ENCODE data around the gene ASAP2.

The ASAP2 gene

DNA sequence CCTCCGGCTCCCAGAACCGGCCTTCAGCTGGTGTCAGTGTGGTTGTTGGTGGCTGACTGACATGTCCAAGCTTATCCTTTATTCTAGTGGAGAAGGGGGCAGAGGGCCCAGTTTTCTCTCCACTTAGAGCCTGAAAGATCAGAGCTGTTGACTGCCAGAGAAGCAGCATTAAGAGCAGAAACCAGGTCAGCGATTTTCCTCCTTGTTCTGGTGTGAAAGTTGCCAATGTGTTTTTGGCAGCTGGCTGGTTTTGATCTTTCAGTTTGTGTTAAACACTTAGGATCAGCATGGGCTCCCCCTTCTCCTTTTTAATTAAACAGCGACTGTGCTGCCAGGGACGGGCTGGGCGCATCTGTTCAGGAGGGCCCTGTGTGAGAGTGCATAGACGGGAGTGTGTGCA lies 100.9 kb downstream of the ASAP2 start:
- DNase-seq (ENCODE audit: low read depth): no peak

DNA sequence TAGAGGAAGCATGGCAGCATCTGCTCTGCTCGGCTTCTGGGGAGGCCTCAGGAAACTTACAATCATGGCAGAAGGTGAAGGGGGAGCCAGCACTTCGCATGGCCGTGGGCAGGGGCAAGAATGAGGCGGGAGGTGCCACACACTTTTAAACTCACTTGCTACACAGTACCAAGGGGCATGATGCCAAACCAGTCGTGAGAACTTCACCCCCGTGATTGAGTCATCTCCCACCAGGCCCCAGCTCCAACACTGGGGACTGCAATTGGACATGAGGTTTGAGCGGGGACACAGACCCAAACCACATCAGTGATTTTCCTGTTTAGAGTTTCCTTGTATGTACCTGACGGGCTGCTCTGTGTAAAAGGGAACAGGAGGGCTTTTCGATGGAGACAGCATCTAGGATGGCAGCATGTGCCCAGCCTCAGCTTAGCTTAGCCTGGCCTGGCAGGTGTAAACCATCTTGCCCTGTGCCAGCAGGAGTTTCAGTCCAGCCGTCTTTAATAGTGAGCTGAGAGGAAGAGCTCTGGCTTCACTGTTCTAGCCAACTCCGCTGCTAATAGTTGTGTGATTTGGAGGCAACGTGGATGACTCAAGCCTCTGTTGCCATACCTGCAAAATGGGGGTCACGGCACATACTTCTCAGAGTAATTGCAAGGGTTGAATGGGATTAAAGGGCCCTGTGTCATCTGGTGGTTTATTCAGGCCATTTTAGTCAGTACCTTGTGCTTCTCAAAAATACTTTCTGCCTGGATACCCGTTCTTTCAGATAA lies 101.8 kb downstream of the ASAP2 start:
- DNase-seq (ENCODE audit: low read depth): no peak
- TF ChIP-seq, protein P1, sequence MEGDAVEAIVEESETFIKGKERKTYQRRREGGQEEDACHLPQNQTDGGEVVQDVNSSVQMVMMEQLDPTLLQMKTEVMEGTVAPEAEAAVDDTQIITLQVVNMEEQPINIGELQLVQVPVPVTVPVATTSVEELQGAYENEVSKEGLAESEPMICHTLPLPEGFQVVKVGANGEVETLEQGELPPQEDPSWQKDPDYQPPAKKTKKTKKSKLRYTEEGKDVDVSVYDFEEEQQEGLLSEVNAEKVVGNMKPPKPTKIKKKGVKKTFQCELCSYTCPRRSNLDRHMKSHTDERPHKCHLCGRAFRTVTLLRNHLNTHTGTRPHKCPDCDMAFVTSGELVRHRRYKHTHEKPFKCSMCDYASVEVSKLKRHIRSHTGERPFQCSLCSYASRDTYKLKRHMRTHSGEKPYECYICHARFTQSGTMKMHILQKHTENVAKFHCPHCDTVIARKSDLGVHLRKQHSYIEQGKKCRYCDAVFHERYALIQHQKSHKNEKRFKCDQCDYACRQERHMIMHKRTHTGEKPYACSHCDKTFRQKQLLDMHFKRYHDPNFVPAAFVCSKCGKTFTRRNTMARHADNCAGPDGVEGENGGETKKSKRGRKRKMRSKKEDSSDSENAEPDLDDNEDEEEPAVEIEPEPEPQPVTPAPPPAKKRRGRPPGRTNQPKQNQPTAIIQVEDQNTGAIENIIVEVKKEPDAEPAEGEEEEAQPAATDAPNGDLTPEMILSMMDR (IDR thresholded peaks at IDR 0.05; ENCODE audit: low read depth, low read length, missing control alignments): no peak

More for the DNA sequence above, 100.9 kb downstream of the ASAP2 start:
- no peak overlapping the region for H3K4me3 ChIP-seq (ENCODE audit: low read depth, low read length)
- TF ChIP-seq, protein P1 (IDR thresholded peaks at IDR 0.05; ENCODE audit: low read depth, low read length, missing control alignments): no peak

DNA sequence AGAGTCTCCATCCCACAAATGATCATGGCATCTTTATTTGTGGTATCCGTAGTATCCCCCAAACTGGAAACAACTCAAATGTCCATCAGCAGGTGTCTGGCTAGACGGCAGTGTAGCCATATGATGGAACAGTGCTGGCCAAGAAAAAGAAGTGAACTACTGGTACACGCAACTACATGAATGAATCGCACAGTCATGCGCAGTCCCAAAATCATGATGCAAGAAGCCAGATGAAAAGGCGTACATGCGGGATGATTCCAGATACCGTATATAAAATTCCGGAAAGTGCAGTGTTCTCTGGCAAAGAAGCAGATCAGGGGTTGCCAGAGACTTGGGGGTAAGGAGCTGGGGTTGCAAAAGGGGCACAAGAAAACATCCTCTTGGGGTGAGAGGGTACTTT lies 102.5 kb downstream of the ASAP2 start:
- H3K4me3 ChIP-seq (ENCODE audit: low read depth, low read length): no peak overlapping the region
- TF ChIP-seq, protein P1 (IDR thresholded peaks at IDR 0.05; ENCODE audit: low read depth, low read length, missing control alignments): no peak
- DNase-seq (ENCODE audit: low read depth): no peak

More for the DNA sequence above, 101.8 kb downstream of the ASAP2 start:
- no peak overlapping the region for H3K4me3 ChIP-seq (ENCODE audit: low read depth, low read length)

DNA sequence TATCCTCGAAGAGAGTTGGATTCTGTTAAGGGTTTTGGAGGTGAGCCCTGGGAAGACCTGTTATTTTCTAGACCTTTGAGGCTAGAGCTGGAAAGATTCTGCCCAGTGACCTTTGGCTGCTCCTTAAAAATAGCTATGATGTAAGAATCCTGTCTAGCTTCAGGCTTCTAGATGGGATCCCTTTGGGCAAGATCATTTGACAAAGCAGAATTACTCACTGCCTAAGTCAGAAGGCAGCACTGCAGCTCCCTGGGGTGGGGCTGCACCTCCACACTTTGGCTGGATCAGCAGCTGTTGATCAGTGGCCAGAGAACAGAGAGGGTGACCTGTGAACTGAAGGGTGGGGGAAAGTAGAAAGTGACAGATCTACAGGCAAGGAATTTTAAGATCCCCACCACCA lies 103.8 kb downstream of the ASAP2 start:
- no peak for DNase-seq (ENCODE audit: low read depth)
- no peak overlapping the region for H3K4me3 ChIP-seq (ENCODE audit: low read depth, low read length)
- TF ChIP-seq, protein P1 (IDR thresholded peaks at IDR 0.05; ENCODE audit: low read depth, low read length, missing control alignments): no peak

DNA sequence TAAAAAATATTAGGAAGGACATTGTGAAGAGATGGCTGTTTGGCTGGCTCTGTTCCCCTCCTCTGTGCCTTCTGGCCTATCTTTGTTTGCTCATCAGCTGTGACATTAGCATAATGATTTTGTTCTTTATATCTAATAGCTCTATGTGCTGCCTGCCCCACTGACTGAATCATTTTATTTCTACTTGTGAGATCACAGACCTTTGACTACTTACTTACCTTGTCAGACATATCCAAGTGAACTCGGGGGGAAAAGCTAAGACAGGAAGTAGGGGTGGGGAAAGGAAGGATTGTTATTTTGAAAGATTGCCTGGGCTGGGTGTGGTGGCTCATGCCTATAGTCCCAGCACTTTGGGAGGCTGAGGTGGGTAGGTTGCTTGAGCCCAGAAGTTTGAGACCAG lies 104.2 kb downstream of the ASAP2 start:
- DNase-seq (ENCODE audit: low read depth): no peak

DNA sequence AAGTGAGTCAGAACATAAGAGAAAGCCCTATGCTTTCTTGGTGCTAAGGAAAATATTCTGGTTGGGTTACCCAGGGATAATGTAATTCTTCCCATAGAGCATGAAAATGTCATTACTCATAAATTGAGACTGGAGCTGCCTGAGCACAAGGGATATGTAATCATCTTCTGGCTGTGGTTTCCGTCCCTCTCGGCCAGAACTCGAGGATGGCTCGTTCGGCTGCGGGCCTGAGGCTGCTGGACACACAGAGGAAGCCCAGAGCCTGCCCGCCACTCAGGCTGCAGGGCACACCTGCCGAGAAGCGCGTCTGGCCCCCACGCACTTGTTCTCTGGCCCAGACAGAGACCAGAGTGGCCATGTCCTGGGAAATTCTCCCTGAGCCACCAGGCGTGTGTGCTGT lies 104.9 kb downstream of the ASAP2 start:
- TF ChIP-seq, protein P1 (IDR thresholded peaks at IDR 0.05; ENCODE audit: low read depth, low read length, missing control alignments): no peak
- no peak overlapping the region for H3K4me3 ChIP-seq (ENCODE audit: low read depth, low read length)

More for the DNA sequence above, 104.2 kb downstream of the ASAP2 start:
- H3K4me3 ChIP-seq (ENCODE audit: low read depth, low read length): no peak overlapping the region
- TF ChIP-seq, protein P1 (IDR thresholded peaks at IDR 0.05; ENCODE audit: low read depth, low read length, missing control alignments): no peak

DNA sequence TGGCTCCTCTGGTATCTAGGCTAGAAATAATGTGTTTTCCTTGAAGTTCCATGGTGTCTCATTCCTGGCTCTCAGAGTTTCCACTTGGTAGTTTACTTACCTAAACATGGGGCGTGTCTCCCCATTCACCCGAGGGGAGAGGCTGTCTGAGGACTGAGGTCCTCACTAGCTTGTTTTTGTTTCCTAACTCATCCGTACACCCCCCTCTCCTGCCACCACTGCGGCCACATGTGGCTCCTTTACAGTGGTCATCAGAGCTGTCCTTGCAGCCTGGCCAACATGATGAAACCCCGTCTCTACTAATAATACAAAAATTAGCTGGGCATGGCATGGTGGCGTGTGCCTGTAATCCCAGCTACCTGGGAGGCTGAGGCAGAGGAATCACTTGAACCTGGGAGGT lies 106.0 kb downstream of the ASAP2 start:
- TF ChIP-seq, protein P1 (IDR thresholded peaks at IDR 0.05; ENCODE audit: low read depth, low read length, missing control alignments): no peak
- no peak for DNase-seq (ENCODE audit: low read depth)
- no peak overlapping the region for H3K4me3 ChIP-seq (ENCODE audit: low read depth, low read length)

More for the DNA sequence above, 104.9 kb downstream of the ASAP2 start:
- DNase-seq (ENCODE audit: low read depth): no peak
